Gastroesophageal sphincter (tissue), 4 donors: ENCODE measurements around the gene TMED8. TPM values are rescaled to one million over a fixed set of nuclear protein-coding genes. Genes with fewer than 3 reads are reported as not detected.

Experiments used
- ATAC-seq: fragments of 150-250 bp; one replicate; pipeline ENCODE4 v1.9.1; 2016; ENCODE audit warnings: mild to moderate bottlenecking, moderate library complexity
- H3K27ac ChIP-seq, 4 donors: fragments of 200-600 bp; sonication (generic) in 3 of 4; 1 replicate in 3 of 4; 2 replicates in 1 of 4; pipeline ENCODE4 v1.5.1; 2016 to 2019
- H3K27me3 ChIP-seq: fragments of 200-600 bp; sonication (generic); one replicate; pipeline ENCODE4 v1.5.1; 2019
- H3K36me3 ChIP-seq, 2 donors: fragments of 200-600 bp; sonication (generic); one replicate each; pipeline ENCODE4 v1.5.1; 2019; ENCODE audit warnings: control low read depth in 1 of 2
- H3K4me1 ChIP-seq, 3 donors: fragments of 200-600 bp; sonication (generic); 1 replicate in 2 of 3; 2 replicates in 1 of 3; pipeline ENCODE4 v1.5.1; 2016 to 2019; ENCODE audit warnings: control low read depth in 2 of 3
- H3K4me3 ChIP-seq, 2 donors: fragments of 200-600 bp; sonication (generic); one replicate each; pipeline ENCODE4 v1.5.1; 2019; ENCODE audit warnings: mild to moderate bottlenecking in 1 of 2, moderate library complexity in 1 of 2
- H3K9me3 ChIP-seq, 3 donors: fragments of 200-600 bp; sonication (generic); one replicate each; pipeline ENCODE4 v1.5.1; 2017 to 2019; ENCODE audit warnings: control low read depth in 2 of 3
- CTCF ChIP-seq, 4 experiments: fragments of 200-600 bp in 2 of 4; fragments of 450-650 bp in 2 of 4; sonication (generic) in 1 of 4; IDR thresholded peaks; one replicate each; pipeline ENCODE4 v1.5.1; 2017 to 2019; ENCODE audit warnings: antibody characterized with exemption in 4 of 4, mild to moderate bottlenecking in 2 of 4, moderate library complexity in 2 of 4
- EP300 ChIP-seq: sonication (generic); formaldehyde crosslinking; IDR thresholded peaks from one replicate; pipeline ENCODE4 v1.6.1; 2017; ENCODE audit warnings: antibody characterized with exemption, mild to moderate bottlenecking
- POLR2A ChIP-seq, 2 donors: fragments of 450-650 bp; IDR thresholded peaks; one replicate each; pipeline ENCODE4 v1.6.1; 2017; ENCODE audit warnings: antibody characterized with exemption in 2 of 2, mild to moderate bottlenecking in 2 of 2, moderate library complexity in 1 of 2
- POLR2AphosphoS5 ChIP-seq: sonication (generic); formaldehyde crosslinking; IDR thresholded peaks from one replicate; pipeline ENCODE4 v1.6.1; 2017; ENCODE audit warnings: antibody characterized with exemption
- WGBS, 2 donors: methylation state at CpG; one replicate each; pipeline ENCODE4 v1.1.5; 2018; ENCODE audit warnings: low coverage in 1 of 2; 5-methylcytosine and 5-hydroxymethylcytosine counted together
- total RNA-seq, 4 donors: library from RNA; depleted of rRNA; stranded (reverse); fragments of >200 nt; gene quantifications; one replicate each; pipeline ENCODE4 v1.1.0, GENCODE V29; 2016

TMED8 gene
- total RNA-seq, 4 donors from 2014 or later: 16.6 to 21.4 (median 20.7) TPM

DNA sequence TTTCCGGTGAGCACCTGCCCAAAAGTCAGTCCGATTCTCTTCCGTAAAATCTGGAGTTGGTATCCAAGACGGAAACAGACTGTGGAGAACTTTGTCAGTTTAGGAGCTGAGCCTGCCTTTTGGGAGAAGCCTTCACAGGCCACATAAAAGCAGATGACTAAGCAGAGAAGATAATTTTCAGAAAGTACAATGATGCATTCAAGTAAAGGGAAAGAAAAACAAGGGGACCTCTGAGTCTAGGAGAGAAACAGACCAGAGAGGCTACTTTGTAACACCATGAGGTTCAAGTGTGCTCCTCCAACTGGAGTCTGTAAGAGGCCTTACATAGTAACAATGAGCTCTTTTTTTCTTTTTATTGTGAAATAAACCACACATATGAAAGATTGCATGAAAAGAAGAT is 21.1 kb downstream of the TMED8 start:
- H3K27me3 ChIP-seq: no peaks in the 10 kb centered on the region
- H3K36me3 ChIP-seq: peaks cover 0 to 3% of the 10 kb centered on the region in 2 donors
- no peak for ATAC-seq
- H3K9me3 ChIP-seq: no peaks in the 10 kb centered on the region
- H3K4me1 ChIP-seq: no peaks in the 10 kb centered on the region
- H3K27ac ChIP-seq: no peak overlapping the region
- WGBS, 2 donors: 100% methylated on average over 2 of the region's 4 CpGs; no CpG with 5 or more reads in 1 of the 2 donors
- TF ChIP-seq EP300 (no peak), POLR2AphosphoS5 (no peak), POLR2A (IDR thresholded peaks at IDR 0.05) (no peak), CTCF (IDR thresholded peaks at IDR 0.05) (no peak)
- no peak overlapping the region for H3K4me3 ChIP-seq

DNA sequence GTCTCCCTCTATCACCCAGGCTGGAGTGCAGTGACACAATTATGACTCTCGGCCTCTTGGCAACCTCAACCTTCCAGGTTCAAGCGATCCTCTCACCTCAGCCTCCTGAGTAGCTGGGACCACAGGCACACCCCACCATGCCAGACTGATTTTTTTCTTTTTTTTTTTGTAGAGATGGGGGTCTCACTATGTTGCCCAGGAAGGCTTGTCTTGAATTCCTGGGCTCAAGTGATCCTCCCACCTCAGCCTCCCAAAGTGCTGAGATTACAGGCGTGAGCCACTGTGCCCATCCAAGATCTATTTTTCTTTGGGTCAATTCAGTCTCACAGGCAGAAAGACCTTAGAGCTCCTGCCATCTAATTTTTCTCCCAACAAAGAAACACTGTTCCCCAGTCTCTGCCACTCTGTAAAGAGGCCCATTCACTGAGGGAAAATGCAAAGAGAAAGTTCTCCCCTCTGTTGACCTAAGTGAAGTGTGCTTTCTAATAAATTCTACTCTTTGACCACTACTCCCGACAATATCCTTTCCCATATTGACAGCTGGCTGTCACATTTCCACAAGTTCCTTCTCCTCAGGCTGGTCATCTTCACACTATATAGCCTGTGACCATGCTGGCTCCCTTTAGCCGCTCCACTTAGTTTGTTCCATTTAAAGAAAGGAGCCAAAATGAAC is 23.3 kb downstream of the TMED8 start:
- Histone ChIP-seq H3K36me3 (peaks cover 0 to 23% of the 10 kb centered on the region in 2 donors), H3K4me3 (no peak overlapping the region), H3K4me1 (no peaks in the 10 kb centered on the region), H3K27ac (no peak overlapping the region), H3K27me3 (no peaks in the 10 kb centered on the region), H3K9me3 (no peaks in the 10 kb centered on the region)
- no peak for TF ChIP-seq POLR2AphosphoS5
- no peak for TF ChIP-seq POLR2A (IDR thresholded peaks at IDR 0.05)
- TF ChIP-seq CTCF (IDR thresholded peaks at IDR 0.05): no peak
- no peak for TF ChIP-seq EP300
- WGBS, 2 donors: 88 to 90% methylated on average over 5 of the region's 5 CpGs
- ATAC-seq: no peak

DNA sequence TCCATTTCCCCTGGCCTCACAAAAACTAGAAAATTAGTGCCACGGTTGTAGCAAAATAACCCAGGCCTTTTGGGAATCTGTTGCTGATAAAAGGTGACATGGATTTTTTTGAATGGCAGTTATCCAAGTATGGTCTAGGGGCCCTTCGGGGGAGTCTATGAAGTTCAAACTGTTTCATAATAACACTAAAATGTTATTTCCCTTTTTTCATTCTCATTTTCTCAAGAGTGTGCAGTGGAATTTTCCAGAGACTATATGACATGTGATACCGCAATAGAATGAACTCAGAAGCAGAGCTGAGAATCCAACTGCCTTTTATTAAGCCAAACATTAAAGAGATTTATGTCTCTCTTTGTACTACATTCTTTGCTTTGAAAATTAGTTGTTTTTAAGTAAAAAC is 29.1 kb downstream of the TMED8 start:
- peaks cover 0 to 53% of the 10 kb centered on the region in 2 donors for H3K36me3 ChIP-seq
- H3K27me3 ChIP-seq: no peaks in the 10 kb centered on the region
- H3K9me3 ChIP-seq: no peaks in the 10 kb centered on the region
- no peak for TF ChIP-seq EP300
- TF ChIP-seq CTCF (IDR thresholded peaks at IDR 0.05): no peak
- TF ChIP-seq POLR2A (IDR thresholded peaks at IDR 0.05): no peak
- no peak for TF ChIP-seq POLR2AphosphoS5
- 78 to 92% methylated on average over 3 of the region's 3 CpGs for WGBS, 2 donors
- H3K4me1 ChIP-seq: no peaks in the 10 kb centered on the region
- no peak for ATAC-seq
- H3K27ac ChIP-seq: no peak overlapping the region
- no peak overlapping the region for H3K4me3 ChIP-seq

- Histone ChIP-seq H3K36me3 (peaks cover 0 to 65% of the 10 kb centered on the region in 2 donors), H3K27me3 (no peaks in the 10 kb centered on the region), H3K4me3 (no peak overlapping the region), H3K9me3 (no peaks in the 10 kb centered on the region), H3K4me1 (no peaks in the 10 kb centered on the region), H3K27ac (no peak overlapping the region)
- no peak for ATAC-seq
- WGBS, 2 donors: 64 to 75% methylated on average over 2 of the region's 2 CpGs
- TF ChIP-seq CTCF (IDR thresholded peaks at IDR 0.05) (no peak), EP300 (no peak)
Measured at GRCh38 chr14:77346495-77346894, 30.4 kb downstream of the TMED8 start.

GRCh38 chr14:77344377-77344996 is 32.4 kb downstream of the TMED8 start:
- Histone ChIP-seq H3K27ac (no peak overlapping the region), H3K36me3 (peaks cover 0 to 69% of the 10 kb centered on the region in 2 donors), H3K27me3 (no peaks in the 10 kb centered on the region), H3K4me3 (no peak overlapping the region), H3K4me1 (no peaks in the 10 kb centered on the region), H3K9me3 (no peaks in the 10 kb centered on the region)
- ATAC-seq: no peak
- TF ChIP-seq CTCF (IDR thresholded peaks at IDR 0.05) (no peak), EP300 (no peak), POLR2AphosphoS5 (no peak), POLR2A (IDR thresholded peaks at IDR 0.05) (no peak)
- 86 to 92% methylated on average over 3 of the region's 3 CpGs for WGBS, 2 donors
